HG03108 (cell line): Measurements from ENCODE around the gene SRRM1.
"Not testable (repeated sequence)": the region's sequence is repeated elsewhere in the genome, so short reads cannot be mapped to it uniquely, and the experiment has no call there.

ENCODE experiments used
- ATAC-seq: cut with Tn5 transposase; IDR thresholded peaks from one replicate; pipeline ENCODE4 v1.9.1; 2021; ENCODE audit warnings: moderate library complexity; ENCODE audit not compliant: unreplicated experiment

SRRM1 gene

DNA sequence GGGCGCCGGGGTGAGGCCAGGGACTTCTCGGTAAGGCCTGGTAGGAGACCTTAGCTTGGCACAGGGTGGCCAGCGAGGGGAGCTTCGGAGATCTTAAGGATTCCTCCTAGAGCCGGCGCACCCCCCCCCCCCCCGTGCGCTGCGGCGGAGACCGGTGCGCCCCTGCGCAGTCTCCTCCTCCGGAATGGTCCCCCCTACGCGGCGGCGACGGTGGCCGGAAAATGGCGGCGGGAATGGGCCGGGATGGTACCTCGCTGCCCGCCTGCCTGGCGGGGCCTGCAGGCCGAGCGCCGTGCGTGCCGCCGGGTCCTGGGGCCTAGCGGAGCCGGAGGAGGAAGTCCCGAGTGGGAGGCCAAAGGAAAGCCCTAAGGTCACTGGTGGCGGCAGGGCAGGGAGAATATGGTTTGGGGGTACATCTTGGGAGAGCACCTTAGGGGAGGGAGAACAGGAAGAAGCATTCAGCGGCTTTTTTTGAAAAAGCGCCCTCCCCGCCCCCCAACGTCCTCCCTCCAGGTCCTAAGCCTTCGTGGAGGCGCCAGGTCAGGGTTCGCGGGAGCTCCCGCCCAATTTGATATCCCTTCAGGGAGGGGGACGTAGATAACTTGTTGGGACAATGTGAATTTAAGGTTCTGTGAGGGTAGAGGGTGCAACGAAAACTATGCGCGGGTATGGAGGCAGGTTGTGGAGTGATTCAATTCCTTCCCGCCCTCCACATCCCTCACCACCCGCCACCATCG, 429 bp downstream of the SRRM1 start:
- ATAC-seq = peak; percentile 14

DNA sequence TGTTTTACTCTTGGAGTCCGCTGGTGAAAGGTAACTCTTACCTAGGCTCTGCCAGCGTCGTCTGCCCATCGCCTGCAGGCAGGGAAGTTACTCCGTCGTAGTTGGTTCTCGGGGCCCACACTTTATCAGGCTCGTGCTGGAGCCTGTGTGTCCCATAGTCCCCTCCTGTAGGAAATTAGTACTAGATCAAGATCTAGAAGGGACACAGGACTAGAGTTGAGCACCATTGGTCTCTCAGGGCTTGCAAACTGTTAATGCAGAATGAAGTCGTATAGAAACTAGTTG, 940 bp downstream of the SRRM1 start:
- no peak for ATAC-seq

DNA sequence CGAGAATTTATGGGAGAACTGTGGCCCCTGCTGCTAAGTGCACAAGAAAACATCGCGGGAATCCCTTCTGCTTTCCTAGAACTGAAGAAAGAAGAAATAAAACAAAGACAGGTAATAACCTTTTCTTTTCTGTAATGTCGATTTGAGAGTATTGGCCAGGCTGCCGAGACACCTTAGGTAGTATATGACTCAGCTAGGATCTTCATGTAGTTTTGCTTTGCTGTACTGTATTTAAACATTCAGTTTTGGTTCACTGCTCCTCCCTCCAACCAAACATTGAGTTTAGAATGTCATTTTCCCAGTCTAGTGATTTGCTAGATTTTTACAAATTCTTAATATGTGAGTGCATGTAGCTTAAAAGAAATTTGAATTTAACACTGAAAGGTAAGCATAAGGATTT, 5.8 kb downstream of the SRRM1 start:
- ATAC-seq = no peak

DNA sequence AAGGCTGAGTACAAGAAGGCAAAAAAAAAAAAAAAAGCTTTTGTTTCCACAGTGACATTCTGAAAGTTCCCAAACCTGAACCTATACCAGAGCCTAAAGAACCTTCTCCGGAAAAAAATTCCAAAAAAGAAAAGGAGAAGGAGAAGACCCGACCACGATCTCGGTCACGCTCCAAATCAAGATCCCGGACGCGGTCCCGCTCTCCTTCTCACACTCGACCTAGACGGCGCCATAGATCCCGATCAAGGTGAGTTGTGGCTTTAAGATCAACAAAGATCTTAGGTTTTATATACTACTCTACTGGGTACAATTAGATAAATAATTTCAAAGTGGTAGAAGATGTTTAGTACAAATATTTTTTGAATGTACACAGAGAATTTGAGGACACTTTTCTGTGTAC, 9.3 kb downstream of the SRRM1 start:
- no peak for ATAC-seq

DNA sequence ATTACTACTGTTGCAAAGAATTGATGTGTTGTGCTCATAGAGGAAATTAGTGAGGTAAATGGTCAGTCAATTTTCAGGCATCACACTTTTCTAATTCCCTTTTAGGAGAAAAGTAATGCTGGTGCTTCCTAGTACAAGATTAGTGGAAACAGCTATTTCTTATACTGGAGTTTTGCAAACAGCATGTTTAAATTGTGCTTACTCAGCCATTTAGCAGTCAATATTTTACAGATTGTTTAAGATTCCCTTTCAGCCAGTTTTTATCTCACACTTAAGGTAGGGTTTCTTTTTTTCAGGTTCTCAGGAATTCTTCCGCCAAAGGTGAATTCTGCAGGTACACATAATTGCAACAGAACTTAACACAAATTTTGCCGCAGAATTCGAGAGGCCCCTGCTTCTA, 10.9 kb downstream of the SRRM1 start:
- ATAC-seq = no peak

DNA sequence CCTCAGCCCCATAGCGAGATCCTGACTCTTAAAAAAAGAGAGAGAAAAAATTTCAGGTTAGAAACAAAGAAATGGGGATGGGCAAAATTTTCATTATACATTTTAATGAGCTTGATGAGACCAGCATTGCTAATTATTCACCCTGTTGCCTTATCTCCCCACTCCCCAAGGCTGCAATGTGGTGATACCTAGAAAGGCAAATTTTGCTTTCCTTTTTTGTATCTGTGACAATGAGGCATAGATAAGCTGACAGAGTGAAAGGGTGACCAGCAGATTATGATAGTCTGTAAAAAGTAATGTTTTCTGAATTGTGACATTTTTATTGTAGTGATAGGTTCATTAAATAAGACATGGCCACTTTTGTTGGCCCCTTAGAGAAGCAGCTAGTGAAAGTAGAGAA, 12.9 kb downstream of the SRRM1 start:
- no peak for ATAC-seq

DNA sequence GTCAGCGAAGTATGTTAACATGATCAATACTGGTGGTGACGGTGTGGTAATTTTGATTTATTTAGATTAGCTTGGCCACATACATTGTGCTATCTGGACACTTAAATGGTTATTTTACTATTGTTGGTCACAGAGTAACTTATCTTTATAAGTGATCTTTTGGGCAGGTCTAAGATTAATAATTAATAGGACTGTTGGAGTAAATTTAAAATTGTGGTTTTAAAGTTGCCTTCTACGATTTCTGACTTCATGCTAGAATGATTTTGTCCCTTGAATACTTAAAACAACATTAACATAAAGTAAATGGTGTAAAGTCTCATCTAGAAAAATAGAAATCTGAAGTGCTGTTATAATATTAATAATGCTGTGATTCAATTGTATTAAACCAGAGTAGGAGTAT, 14.7 kb downstream of the SRRM1 start:
- ATAC-seq = no peak

DNA sequence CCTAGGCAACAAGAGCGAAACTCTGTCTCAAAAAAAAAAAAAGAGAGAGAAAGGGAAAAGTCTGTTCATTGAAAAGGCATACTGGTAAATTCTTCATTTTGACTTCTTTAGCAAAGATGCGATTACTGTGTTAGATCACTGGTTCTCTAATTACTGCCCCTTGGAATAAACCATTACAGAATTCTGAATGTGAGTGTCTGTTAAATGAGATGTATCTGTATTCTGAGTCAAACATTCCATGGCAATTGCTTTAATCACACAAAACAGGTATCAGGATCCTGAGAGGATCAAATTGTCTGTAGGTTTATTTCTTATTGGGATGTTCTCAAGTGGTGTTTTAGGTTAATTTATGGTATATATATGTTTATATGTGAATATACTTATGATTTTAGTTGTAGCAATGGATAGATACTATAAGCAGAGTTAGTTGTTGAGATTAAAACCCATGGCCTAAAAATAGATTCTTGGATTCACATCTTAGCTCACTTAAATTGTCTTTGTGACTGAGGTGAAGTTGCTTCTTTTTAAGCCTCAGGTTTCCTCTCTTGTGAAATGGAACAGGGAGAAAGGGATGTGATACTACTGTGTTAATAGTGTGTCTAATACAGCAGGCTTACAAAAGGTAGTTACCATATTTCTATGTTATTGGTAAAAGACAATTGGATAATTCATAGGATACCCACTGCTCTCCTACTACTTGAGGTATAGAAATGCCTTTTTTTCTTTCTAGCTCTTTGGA, 16.2 kb downstream of the SRRM1 start:
- ATAC-seq = no peak

DNA sequence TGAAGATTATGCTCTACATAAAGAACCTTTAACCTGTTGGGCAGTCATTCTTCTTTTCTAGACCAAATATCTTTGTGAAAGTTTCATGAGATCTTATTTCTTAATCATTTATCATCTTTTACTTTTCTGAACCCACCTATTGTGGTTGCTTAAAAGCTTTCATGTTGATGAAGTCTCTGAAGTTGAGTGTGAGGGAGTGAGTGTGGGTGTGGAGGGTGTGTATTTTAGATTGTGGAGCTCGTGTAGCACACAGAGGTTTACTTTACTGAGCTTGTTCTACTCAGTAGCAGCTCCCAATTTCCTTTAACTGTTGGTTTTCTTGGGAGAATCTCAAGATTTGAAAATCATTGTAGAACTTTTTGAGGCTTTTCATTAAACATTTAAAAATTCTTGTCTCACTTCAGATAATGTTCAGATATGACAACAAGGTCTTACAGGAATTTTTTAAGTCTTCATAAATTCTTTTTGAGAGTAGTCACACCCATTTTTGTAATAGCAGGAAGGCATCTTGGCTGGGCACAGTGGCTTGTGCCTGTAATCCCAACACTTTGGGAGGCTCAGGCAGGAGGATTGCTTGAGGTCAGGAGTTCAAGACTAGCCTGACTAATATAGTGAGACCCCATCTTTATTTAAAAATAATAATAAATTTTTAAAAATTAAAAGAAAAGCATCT, 17.0 kb downstream of the SRRM1 start:
- no peak for ATAC-seq

DNA sequence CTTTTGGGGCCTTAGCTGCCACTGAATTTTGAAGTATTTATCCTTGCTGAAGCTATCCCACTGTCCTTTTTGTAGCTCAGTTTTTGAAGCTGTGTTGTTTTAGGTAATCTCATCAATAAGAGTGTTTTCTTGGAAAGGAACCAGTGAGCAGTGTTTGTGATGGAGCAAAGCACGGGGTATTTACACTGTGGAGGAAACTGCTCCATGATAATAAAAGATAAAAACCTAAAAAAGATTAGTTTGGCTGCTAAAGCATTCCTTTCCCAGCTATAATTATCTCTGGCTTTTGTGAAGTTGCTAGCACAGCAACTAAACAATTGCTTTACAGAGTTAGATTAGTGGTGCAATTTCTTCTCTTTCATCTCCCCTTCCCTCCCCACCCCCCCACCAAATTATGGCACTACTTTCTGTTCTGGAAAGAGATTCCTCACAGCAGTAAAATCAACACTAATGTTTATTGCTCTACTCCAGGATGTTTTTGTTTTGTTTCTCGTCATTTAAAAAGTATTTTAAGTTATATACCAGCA, 21.5 kb downstream of the SRRM1 start:
- ATAC-seq = no peak

DNA sequence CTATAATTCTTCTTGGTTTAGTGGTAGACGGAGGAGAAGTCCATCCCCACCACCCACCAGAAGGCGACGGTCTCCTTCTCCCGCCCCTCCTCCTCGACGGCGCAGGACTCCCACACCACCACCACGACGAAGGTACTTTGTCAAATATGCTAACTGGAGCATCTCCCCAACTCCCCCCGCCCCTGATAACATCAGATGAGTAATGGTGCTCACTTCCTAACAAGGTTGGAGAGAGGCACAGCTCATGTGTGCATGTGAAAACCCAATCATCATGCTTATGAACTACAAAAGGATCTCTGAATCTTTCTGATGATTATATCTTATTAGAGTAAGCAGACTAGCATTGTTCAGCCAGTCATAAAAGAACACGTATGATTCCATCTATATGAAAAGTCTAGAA, 23.7 kb downstream of the SRRM1 start:
- no peak for ATAC-seq

DNA sequence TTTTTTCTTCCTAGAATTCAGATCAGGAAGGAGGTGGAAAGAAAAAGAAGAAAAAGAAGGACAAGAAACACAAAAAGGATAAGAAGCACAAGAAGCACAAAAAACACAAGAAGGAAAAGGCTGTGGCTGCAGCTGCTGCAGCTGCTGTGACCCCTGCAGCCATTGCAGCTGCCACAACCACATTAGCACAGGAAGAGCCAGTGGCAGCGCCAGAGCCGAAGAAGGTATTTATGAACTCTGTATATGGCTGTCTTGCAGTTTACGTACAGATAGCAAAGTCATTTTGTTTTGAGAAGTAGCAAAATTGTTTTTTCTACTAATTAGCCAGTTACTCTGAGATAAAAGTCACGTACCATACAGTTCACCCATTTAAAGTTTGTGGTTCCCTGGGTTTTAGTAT, 28.3 kb downstream of the SRRM1 start:
- not testable (repeated sequence) for ATAC-seq

DNA sequence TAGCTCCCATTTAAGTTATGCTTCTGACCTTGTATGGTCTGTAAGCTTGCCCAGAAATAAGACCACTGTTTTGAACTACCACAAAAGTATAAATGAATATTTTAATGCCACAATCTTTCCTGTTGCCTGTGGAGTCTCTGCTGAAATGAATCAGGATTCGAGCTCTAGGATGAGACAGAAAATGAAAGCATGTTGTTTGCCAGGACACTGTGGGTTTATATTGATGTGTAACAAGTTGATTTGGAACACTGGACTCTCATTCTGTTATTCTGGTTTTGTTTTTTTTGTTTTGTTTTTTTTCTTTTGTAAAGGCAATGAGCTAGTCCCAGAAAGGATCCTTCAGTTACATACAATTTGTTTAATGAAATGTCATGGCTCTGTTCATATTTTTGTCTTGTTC, 29.6 kb downstream of the SRRM1 start:
- ATAC-seq = not testable (repeated sequence)

DNA sequence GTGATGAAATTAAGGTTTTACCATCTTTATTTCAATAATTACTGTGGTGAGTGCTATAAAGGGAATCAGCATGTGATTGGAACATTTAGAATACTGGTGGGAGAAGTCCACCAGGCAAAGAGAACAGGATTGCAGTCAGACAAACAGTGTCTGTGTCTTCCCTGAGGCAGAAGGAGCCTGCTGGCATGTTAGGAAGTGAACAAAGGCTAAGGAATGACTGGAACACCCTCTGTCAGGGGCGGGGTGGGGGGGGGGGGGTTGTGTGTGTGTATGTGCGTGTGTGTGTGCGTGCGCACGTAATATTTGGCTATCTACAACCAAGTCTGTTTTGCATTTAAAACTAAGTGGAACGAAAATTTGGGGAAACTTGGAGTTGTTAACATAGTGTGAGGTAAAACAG, 30.2 kb downstream of the SRRM1 start:
- ATAC-seq = no peak

DNA sequence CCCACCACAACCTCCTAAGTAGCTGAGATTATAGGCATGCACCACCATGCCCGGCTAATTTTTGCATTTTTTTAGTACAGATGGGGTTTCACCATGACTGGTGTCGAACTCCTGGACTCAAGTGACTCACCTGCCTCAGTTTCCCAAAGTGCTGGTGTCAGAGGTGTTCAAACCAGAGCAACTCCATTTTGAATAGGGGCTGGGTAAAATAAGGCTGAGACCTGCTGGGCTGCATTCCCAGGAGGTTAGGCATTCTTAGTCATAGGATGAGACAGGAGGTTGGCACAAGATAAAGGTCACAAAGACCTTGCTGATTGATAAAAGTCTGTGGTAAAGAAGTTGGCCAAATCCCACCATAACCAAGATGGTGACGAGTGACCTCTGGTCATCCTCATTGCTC, 35.3 kb downstream of the SRRM1 start:
- ATAC-seq = not testable (repeated sequence)

DNA sequence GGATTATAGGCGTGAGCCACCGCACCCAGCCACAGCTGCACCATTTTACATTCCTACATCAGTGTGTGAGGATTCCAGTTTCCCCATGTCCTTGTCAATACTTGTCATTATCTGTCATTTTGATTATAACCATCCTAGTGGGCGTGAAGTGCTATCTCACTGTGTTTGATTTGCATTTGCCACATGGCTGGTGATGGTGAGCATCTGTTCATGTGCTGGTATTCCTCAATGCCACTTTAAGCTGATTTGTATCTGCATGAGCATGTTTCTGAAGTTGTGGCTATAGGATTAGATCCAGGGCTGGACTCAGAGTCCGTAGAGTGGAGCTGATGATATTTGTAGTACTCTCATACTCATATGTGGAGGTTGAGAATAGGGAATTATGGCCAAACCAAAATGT, 36.6 kb downstream of the SRRM1 start:
- ATAC-seq = no peak

DNA sequence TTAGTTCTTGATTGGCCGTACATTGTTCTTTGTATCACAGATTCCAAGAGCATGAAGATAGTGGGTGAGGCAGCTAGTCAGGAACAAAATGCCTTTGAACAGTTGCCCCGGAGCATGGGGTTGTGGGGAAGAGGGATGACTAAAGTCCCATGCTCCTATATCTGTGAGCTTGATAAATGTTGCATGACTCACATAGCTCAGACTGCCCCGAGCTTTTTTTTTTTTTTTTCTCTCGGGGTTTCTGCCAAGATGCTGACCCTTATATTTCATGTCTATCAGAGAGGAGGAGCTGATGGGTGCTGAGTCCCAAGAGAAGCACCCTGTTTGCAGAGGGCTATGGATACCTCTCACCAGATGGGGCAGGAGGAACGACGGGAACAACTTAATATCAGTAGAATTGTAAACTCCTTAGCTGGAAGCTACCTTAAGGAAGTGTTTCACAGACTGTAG, 40.6 kb downstream of the SRRM1 start:
- ATAC-seq = no peak

DNA sequence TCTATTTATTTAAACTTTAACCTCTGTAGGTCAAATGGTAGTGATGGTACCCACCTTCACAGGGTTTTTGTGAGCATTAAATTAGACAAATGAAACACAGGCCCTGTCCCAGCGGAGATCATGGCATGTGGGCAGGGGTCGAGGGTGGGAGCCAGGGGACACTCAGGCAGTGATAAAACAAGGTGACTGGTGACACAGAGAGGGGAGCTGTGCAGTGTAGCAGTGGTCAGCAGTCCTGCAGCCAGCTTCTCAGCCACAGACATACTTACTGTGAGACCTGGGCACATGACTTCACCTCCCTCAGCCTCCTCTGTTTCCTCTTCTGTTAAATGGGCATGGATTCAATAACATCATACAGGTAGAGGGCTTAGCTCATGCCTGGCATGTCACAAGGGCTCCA, 44.9 kb downstream of the SRRM1 start:
- ATAC-seq = no peak

DNA sequence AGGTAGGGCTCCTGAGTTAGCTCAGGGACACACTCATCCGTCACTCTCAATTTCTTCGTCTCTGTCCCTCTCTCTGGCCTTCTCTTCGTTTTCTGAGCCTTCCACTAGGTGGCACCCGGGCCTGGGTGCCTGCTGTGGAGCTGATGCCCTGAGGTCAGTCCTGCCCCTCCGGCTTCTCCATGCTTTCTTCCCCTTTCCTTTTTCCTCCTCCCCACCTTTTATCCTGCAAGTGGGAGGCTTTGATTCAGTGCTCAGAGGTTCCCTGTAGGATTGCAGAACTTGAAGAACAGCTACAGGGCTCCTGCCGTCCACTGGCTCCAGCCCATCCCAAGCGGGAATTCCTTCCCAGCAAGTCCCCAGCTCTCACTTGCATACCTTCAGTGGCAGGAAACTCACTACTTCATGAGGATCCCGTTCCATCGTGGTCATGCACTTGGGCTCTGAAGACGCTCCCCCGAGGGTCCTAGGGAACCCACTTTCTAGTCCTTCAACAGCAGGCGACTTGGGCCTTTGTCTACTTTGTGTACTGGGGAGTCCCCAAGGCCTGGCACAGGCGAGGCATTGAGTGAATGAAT, 45.6 kb downstream of the SRRM1 start:
- no peak for ATAC-seq

DNA sequence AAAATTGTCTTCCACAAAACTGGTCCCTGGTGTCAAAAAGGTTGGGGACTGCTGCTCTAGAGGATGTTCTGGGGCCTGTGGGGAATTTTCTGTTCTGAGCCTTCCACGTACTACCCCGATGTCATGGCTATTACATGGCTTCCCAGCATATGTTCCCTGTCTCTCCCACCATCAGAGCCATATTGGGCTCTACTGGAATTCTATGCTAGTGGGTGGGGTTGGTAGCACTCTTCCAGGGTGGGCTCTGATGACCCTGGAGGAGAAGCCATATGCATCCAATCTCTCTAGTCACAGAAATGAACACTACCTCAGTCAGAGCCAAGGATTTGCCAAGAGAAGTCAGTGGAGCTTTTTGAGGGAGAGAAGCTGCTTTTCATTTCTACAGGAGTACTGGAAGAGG, 47.9 kb downstream of the SRRM1 start:
- ATAC-seq = no peak

DNA sequence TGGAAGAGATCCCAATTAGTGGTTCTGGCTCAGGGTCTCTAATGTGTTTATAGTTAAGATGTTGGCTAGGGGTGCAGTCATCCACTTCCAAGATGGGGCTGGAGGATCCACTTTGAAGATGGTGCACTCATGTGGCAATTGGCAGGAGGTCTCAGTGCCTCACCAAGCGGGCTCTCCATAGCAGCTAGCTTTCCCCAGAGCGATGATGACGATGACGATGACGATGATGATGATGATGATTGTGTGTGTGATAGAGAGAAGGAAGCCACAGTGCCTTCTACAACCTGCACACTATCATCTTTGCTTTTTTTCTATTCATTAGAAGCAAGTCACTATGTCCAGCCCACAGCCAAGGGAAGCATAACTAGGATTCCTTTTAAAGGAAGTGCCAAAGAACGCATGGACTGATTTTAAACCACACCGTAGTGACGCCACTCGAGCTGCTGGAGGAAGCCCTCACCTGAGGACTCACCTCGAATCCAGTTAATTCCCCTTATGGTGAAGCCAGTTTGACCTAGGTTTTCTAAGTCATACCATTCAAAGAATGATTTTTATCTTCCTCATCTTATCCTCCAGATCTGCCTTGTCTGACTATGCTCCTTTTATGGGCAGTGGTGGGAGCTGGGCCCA, 49.4 kb downstream of the SRRM1 start:
- no peak for ATAC-seq
